ENCODE results near the gene PEG3.

Gene PEG3

GRCh38 chr19:56806639-56807038 lies 33.9 kb downstream of the PEG3 start:
- no peak for DNase-seq

All from fibroblast of skin of back (primary cell).